Hematopoietic multipotent progenitor cell treated with erythropoietin and hydrocortisone succinate and interleukin-3 and kit ligand, for 15 days (in vitro differentiated cells): Measurements from ENCODE around the gene YARS2.

Source experiments
- DNase-seq: peaks from one replicate; pipeline ENCODE4 v3.0.0-alpha.2; 2015; ENCODE audit warnings: low spot score

Gene YARS2

GRCh38 chr12:32755654-32756475 is at the start of gene YARS2:
TSS of gene YARS2 (minus strand) at chr12:32755897. CDS start at chr12:32755874, 23 bp downstream.
- DNase-seq = peak; percentile 96

- DNase-seq = no peak
Observed at GRCh38 chr12:32804301-32804700, 48.6 kb upstream of the YARS2 start.

GRCh38 chr12:32801269-32801980 is 45.7 kb upstream of the YARS2 start:
- DNase-seq = no peak

GRCh38 chr12:32794281-32794680 is 38.6 kb upstream of the YARS2 start:
- no peak for DNase-seq

- no peak for DNase-seq
Observed at GRCh38 chr12:32789916-32790315, 34.2 kb upstream of the YARS2 start.

GRCh38 chr12:32789446-32789845 is 33.7 kb upstream of the YARS2 start:
- no peak for DNase-seq

GRCh38 chr12:32788405-32788804 is 32.7 kb upstream of the YARS2 start:
- DNase-seq = no peak

GRCh38 chr12:32785557-32785956 is 29.9 kb upstream of the YARS2 start:
- DNase-seq = no peak

- no peak for DNase-seq
Observed at GRCh38 chr12:32783029-32783428, 27.3 kb upstream of the YARS2 start.

GRCh38 chr12:32780071-32780470 is 24.4 kb upstream of the YARS2 start:
- no peak for DNase-seq

- no peak for DNase-seq
Observed at GRCh38 chr12:32777691-32778175, 22.0 kb upstream of the YARS2 start.

- no peak for DNase-seq
Observed at GRCh38 chr12:32777159-32777558, 21.5 kb upstream of the YARS2 start.

- no peak for DNase-seq
Observed at GRCh38 chr12:32776258-32776657, 20.6 kb upstream of the YARS2 start.

GRCh38 chr12:32773691-32774090 is 18.0 kb upstream of the YARS2 start:
- no peak for DNase-seq

- no peak for DNase-seq
Observed at GRCh38 chr12:32770141-32770540, 14.4 kb upstream of the YARS2 start.

- DNase-seq = no peak
Observed at GRCh38 chr12:32768518-32768917, 12.8 kb upstream of the YARS2 start.

- DNase-seq = no peak
Observed at GRCh38 chr12:32765906-32766305, 10.2 kb upstream of the YARS2 start.

GRCh38 chr12:32761716-32762115 is 6.0 kb upstream of the YARS2 start:
- DNase-seq = no peak

- DNase-seq = no peak
Observed at GRCh38 chr12:32757157-32757556, 1.5 kb upstream of the YARS2 start.

GRCh38 chr12:32756476-32757066 is 874 bp upstream of the YARS2 start:
- DNase-seq = no peak

- peak; percentile 55 for DNase-seq
Observed at GRCh38 chr12:32755051-32755653, 545 bp downstream of the YARS2 start.

- DNase-seq = no peak
Observed at GRCh38 chr12:32754111-32754510, 1.6 kb downstream of the YARS2 start.
